ENCODE results near the gene GJC2.

DNA sequence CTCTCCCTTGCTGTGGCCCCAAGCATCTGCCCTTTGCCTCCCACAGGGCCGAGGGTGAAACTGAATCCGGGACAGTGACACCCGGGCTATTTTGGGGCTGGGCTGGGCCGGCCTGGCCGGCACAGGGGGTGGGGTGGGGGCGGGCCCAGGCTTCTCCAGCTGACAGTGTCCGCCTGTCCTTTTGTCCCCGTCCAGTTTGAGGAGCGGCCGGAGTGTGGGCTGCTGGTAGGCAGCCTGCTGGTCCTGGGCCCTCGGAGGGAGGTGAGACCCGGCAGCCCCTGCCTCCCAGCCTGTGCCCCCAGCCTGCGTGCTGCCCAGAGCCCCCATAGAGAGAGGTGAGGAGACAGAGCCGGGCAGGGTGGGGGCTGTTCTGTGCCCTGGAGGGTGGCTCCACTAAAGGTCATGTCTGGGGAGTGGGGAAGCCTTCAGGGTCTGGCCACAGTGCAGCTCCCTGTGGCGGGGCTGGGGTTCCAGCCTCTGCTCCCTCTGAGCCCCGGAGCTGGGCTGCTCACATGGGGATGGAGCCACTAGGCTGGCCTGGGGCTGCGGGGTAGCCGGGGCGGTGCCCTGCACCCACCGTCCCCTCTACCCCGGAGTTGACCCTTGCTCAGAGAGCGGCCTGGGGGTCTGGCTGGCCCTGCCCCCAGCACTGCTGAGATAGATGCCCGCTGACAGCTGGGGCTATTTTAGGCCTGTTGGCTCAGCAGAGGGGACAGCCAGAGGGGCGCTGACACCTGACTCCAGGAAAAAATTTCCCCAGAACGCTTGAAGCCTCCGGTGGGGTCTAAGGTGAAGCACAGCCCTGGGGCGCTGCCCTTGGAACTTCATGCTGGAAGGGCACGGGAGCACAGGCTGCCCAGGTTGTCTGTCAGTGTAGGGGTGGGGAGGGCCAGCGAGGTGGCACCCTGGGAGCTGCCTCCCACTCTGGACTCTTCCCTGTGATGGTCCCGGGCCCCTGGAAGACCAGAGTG is 58.4 kb downstream of the GJC2 start, which contains the start of gene OBSCN:
- TF ChIP-seq, protein P1, sequence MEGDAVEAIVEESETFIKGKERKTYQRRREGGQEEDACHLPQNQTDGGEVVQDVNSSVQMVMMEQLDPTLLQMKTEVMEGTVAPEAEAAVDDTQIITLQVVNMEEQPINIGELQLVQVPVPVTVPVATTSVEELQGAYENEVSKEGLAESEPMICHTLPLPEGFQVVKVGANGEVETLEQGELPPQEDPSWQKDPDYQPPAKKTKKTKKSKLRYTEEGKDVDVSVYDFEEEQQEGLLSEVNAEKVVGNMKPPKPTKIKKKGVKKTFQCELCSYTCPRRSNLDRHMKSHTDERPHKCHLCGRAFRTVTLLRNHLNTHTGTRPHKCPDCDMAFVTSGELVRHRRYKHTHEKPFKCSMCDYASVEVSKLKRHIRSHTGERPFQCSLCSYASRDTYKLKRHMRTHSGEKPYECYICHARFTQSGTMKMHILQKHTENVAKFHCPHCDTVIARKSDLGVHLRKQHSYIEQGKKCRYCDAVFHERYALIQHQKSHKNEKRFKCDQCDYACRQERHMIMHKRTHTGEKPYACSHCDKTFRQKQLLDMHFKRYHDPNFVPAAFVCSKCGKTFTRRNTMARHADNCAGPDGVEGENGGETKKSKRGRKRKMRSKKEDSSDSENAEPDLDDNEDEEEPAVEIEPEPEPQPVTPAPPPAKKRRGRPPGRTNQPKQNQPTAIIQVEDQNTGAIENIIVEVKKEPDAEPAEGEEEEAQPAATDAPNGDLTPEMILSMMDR (IDR thresholded peaks at IDR 0.05; ENCODE audit: insufficient read depth, low read depth, low read length), result no peak
- no peak for TF ChIP-seq EZH2 (IDR thresholded peaks at IDR 0.05; ENCODE audit: insufficient read depth, low read length)
